ENCODE data around the gene GULP1.

Gene GULP1

GRCh38 chr2:188380280-188380679, 88.6 kb downstream of the GULP1 start:
- H3K9me3 ChIP-seq: no peaks in the 10 kb centered on the region
- TF ChIP-seq CTCF (IDR thresholded peaks at IDR 0.05; ENCODE audit: low read depth, low read length): no peak
- no peak for DNase-seq
- no peaks in the 10 kb centered on the region for H3K36me3 ChIP-seq
- no peaks in the 10 kb centered on the region for H3K4me1 ChIP-seq
- no peak overlapping the region for H3K4me3 ChIP-seq (ENCODE audit: low read depth, low read length)
- no peaks in the 10 kb centered on the region for H3K27me3 ChIP-seq

- Histone ChIP-seq H3K9me3 (no peaks in the 10 kb centered on the region), H3K4me3 (ENCODE audit: low read depth, low read length) (no peak overlapping the region), H3K4me1 (no peaks in the 10 kb centered on the region), H3K27me3 (no peaks in the 10 kb centered on the region), H3K36me3 (no peaks in the 10 kb centered on the region)
- DNase-seq: no peak
- no peak for TF ChIP-seq CTCF (IDR thresholded peaks at IDR 0.05; ENCODE audit: low read depth, low read length)
Measured at GRCh38 chr2:188381614-188382013, 89.9 kb downstream of the GULP1 start.

- H3K36me3 ChIP-seq: no peaks in the 10 kb centered on the region
- no peak for DNase-seq
- no peaks in the 10 kb centered on the region for H3K4me1 ChIP-seq
- no peaks in the 10 kb centered on the region for H3K9me3 ChIP-seq
- no peak overlapping the region for H3K4me3 ChIP-seq (ENCODE audit: low read depth, low read length)
- H3K27me3 ChIP-seq: no peaks in the 10 kb centered on the region
- TF ChIP-seq CTCF (IDR thresholded peaks at IDR 0.05; ENCODE audit: low read depth, low read length): no peak
Measured at GRCh38 chr2:188382107-188382506, 90.4 kb downstream of the GULP1 start.

GRCh38 chr2:188383158-188383557, 91.5 kb downstream of the GULP1 start:
- Histone ChIP-seq H3K4me3 (ENCODE audit: low read depth, low read length) (no peak overlapping the region), H3K36me3 (no peaks in the 10 kb centered on the region), H3K27me3 (no peaks in the 10 kb centered on the region), H3K4me1 (no peaks in the 10 kb centered on the region), H3K9me3 (no peaks in the 10 kb centered on the region)
- no peak for DNase-seq
- no peak for TF ChIP-seq CTCF (IDR thresholded peaks at IDR 0.05; ENCODE audit: low read depth, low read length)

- no peaks in the 10 kb centered on the region for H3K9me3 ChIP-seq
- H3K27me3 ChIP-seq: no peaks in the 10 kb centered on the region
- H3K36me3 ChIP-seq: no peaks in the 10 kb centered on the region
- no peak for DNase-seq
- no peak overlapping the region for H3K4me3 ChIP-seq (ENCODE audit: low read depth, low read length)
- no peak for TF ChIP-seq CTCF (IDR thresholded peaks at IDR 0.05; ENCODE audit: low read depth, low read length)
- no peaks in the 10 kb centered on the region for H3K4me1 ChIP-seq
Measured at GRCh38 chr2:188385857-188386256, 94.2 kb downstream of the GULP1 start.

GRCh38 chr2:188388831-188389230, 97.2 kb downstream of the GULP1 start:
- H3K4me3 ChIP-seq (ENCODE audit: low read depth, low read length): no peak overlapping the region
- TF ChIP-seq CTCF (IDR thresholded peaks at IDR 0.05; ENCODE audit: low read depth, low read length): no peak
- H3K9me3 ChIP-seq: no peaks in the 10 kb centered on the region
- H3K27me3 ChIP-seq: no peaks in the 10 kb centered on the region
- no peaks in the 10 kb centered on the region for H3K36me3 ChIP-seq
- no peaks in the 10 kb centered on the region for H3K4me1 ChIP-seq
- DNase-seq: no peak

Data from BE2C (cell line).